ENCODE data around the gene MEF2C.

DNA sequence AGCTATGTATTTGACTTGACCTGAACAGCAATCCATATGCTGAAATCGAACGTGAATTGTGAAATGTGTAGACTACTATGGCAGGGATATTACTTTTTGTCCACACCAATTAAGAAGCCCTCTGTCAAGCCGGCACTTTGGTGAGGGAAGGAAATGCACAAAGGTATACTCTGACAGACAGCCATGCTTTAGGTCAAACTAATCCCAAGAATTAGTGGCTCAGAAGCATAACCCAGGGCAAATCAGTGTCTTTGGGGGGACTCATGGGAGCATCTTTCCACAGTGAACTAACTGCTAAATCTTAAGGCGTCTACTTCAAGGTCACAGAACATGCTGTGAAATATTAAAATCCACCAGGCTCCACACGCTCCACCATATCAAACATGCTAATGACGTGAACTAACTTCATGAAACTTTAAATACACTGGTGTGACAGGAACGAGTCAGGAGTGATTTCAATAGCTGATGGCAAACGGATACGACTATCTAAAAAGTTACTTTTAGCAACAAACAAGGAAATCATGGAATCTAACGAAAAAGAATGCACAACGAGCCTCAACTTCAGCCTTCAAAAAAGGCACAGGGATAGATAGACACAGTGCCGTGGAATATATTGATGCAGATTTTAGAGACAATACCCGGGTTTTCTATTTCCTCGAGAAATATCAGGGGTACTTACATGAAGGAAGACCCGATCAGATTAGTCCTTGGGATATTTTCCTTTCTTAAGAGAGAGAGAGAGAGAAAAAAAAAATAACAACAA, 527 bp downstream of the MEF2C start:
- TF ChIP-seq, protein P1, sequence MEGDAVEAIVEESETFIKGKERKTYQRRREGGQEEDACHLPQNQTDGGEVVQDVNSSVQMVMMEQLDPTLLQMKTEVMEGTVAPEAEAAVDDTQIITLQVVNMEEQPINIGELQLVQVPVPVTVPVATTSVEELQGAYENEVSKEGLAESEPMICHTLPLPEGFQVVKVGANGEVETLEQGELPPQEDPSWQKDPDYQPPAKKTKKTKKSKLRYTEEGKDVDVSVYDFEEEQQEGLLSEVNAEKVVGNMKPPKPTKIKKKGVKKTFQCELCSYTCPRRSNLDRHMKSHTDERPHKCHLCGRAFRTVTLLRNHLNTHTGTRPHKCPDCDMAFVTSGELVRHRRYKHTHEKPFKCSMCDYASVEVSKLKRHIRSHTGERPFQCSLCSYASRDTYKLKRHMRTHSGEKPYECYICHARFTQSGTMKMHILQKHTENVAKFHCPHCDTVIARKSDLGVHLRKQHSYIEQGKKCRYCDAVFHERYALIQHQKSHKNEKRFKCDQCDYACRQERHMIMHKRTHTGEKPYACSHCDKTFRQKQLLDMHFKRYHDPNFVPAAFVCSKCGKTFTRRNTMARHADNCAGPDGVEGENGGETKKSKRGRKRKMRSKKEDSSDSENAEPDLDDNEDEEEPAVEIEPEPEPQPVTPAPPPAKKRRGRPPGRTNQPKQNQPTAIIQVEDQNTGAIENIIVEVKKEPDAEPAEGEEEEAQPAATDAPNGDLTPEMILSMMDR (optimal IDR thresholded peaks at IDR 0.05 in 1 of 3, IDR thresholded peaks at IDR 0.05 in 1 of 3, conservative IDR thresholded peaks at IDR 0.05 in 1 of 3; ENCODE audit: extremely low read depth in 1 of 3, insufficient read depth in 2 of 3, low read length in 3 of 3) = no peak
- TF ChIP-seq EZH2 (IDR thresholded peaks at IDR 0.05; ENCODE audit: low read length) = no peak

All from keratinocyte (primary cell).